ENCODE measurements around the gene SLC1A4.

GRCh38 chr2:64987001-64987955, 1.9 kb upstream of the SLC1A4 start:
- TF ChIP-seq REST (IDR thresholded peaks at IDR 0.05; ENCODE audit: insufficient replicate concordance, low read depth): peak; percentile 85
- no peak for TF ChIP-seq CTCF (IDR thresholded peaks at IDR 0.05; ENCODE audit: insufficient read depth, low read length)
- TF ChIP-seq POLR2AphosphoS5 (IDR thresholded peaks at IDR 0.05; ENCODE audit: low read depth): no peak
